ENCODE measurements around the gene C19orf44.
"Not testable (repeated sequence)": the region's sequence is repeated elsewhere in the genome, so short reads cannot be mapped to it uniquely, and the experiment has no call there.

Gene C19orf44

GRCh38 chr19:16467581-16467980 is 28.6 kb upstream of the C19orf44 start:
- no peak for DNase-seq (ENCODE audit: low spot score)

GRCh38 chr19:16470541-16470910 is 25.7 kb upstream of the C19orf44 start:
- no peak for DNase-seq (ENCODE audit: low spot score)

GRCh38 chr19:16470911-16471811 is 25.0 kb upstream of the C19orf44 start:
- DNase-seq (ENCODE audit: low spot score), result no peak

GRCh38 chr19:16472559-16472899 is 23.7 kb upstream of the C19orf44 start:
- DNase-seq (ENCODE audit: low spot score), result not testable (repeated sequence)

GRCh38 chr19:16472992-16473391 is 23.2 kb upstream of the C19orf44 start:
- DNase-seq (ENCODE audit: low spot score), result no peak

- DNase-seq (ENCODE audit: low spot score), result no peak
These were observed 22.3 kb upstream of the C19orf44 start for GRCh38 chr19:16473875-16474392.

- no peak for DNase-seq (ENCODE audit: low spot score)
These were observed 19.8 kb upstream of the C19orf44 start for GRCh38 chr19:16476401-16476800.

GRCh38 chr19:16477311-16477710 is 18.9 kb upstream of the C19orf44 start:
- no peak for DNase-seq (ENCODE audit: low spot score)

- DNase-seq (ENCODE audit: low spot score), result no peak
These were observed 13.4 kb upstream of the C19orf44 start for GRCh38 chr19:16482745-16483144.

GRCh38 chr19:16486476-16486875 is 9.7 kb upstream of the C19orf44 start:
- DNase-seq (ENCODE audit: low spot score), result not testable (repeated sequence)

- DNase-seq (ENCODE audit: low spot score), result no peak
These were observed 404 bp downstream of the C19orf44 start for GRCh38 chr19:16496613-16496983.

GRCh38 chr19:16497042-16497441 is 848 bp downstream of the C19orf44 start:
- DNase-seq (ENCODE audit: low spot score), result no peak

- DNase-seq (ENCODE audit: low spot score), result no peak
These were observed 1.6 kb downstream of the C19orf44 start for GRCh38 chr19:16497837-16498236.

GRCh38 chr19:16504271-16504670 is 8.1 kb downstream of the C19orf44 start:
- no peak for DNase-seq (ENCODE audit: low spot score)

- DNase-seq (ENCODE audit: low spot score), result not testable (repeated sequence)
These were observed 10.0 kb downstream of the C19orf44 start for GRCh38 chr19:16506161-16506560.

- DNase-seq (ENCODE audit: low spot score), result no peak
These were observed 10.8 kb downstream of the C19orf44 start for GRCh38 chr19:16506961-16507360.

- DNase-seq (ENCODE audit: low spot score), result no peak
These were observed 12.4 kb downstream of the C19orf44 start for GRCh38 chr19:16508546-16508945.

- DNase-seq (ENCODE audit: low spot score), result no peak
These were observed 13.2 kb downstream of the C19orf44 start for GRCh38 chr19:16509141-16510061.

- DNase-seq (ENCODE audit: low spot score), result not testable (repeated sequence)
These were observed 16.4 kb downstream of the C19orf44 start for GRCh38 chr19:16512611-16513010.

GRCh38 chr19:16514383-16515019 is 18.3 kb downstream of the C19orf44 start:
- no peak for DNase-seq (ENCODE audit: low spot score)

GRCh38 chr19:16516381-16516780 is 20.2 kb downstream of the C19orf44 start:
- DNase-seq (ENCODE audit: low spot score), result no peak

- no peak for DNase-seq (ENCODE audit: low spot score)
These were observed 20.9 kb downstream of the C19orf44 start for GRCh38 chr19:16516923-16517610.
